B cell (primary cell): ENCODE measurements around the gene FYCO1.

ENCODE experiments used
- CTCF ChIP-seq: fragments of 200-600 bp; IDR thresholded peaks from one replicate; pipeline ENCODE4 v1.8.0; 2022; ENCODE audit warnings: antibody characterized with exemption, mild to moderate bottlenecking
- EZH2 ChIP-seq: IDR thresholded peaks from 2 replicates; pipeline ENCODE4 v1.6.1; 2012; ENCODE audit warnings: borderline replicate concordance, low read depth, mild to moderate bottlenecking, moderate library complexity, low read length; ENCODE audit not compliant: insufficient read depth, poor library complexity, severe bottlenecking

DNA sequence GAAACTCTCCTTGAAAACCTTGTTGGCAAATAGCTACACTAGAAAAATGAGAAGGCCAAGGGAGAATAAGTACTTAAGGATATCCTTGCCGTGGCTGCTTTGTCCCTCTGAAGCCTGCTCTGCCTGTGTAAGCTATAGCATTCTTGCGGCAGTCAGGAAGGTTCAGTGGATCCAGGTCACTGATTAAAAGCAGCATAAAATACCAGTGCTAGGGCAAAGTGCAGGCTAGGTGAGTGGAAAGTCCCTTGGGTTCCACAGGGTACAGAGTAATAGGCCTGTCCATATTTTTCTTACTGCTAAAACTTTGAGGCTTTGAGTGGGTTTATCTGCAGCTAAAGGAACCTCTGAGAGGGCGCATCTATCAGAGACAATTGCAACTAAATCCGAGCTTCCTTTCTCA is 42.1 kb downstream of the FYCO1 start:
- TF ChIP-seq CTCF (no peak), EZH2 (no peak)
